GM19351 (cell line): ENCODE results near the gene TRMT10B.
"Not testable (repeated sequence)": the region's sequence is repeated elsewhere in the genome, so short reads cannot be mapped to it uniquely, and the experiment has no call there.

Experiments
- ATAC-seq: cut with Tn5 transposase; IDR thresholded peaks from one replicate; pipeline ENCODE4 v1.9.1; 2021; ENCODE audit warnings: mild to moderate bottlenecking, moderate library complexity; ENCODE audit not compliant: unreplicated experiment

Gene TRMT10B

GRCh38 chr9:37800631-37801286 is 47.2 kb downstream of the TRMT10B start, which contains the start of gene DCAF10:
Gene DCAF10, plus strand, starts transcription at chr9:37800797. Its CDS starts 70 bp downstream, at chr9:37800867.
- peak; percentile 77 for ATAC-seq

- peak; percentile 40 for ATAC-seq
These were observed 47.8 kb downstream of the TRMT10B start for GRCh38 chr9:37801287-37801850.

DNA sequence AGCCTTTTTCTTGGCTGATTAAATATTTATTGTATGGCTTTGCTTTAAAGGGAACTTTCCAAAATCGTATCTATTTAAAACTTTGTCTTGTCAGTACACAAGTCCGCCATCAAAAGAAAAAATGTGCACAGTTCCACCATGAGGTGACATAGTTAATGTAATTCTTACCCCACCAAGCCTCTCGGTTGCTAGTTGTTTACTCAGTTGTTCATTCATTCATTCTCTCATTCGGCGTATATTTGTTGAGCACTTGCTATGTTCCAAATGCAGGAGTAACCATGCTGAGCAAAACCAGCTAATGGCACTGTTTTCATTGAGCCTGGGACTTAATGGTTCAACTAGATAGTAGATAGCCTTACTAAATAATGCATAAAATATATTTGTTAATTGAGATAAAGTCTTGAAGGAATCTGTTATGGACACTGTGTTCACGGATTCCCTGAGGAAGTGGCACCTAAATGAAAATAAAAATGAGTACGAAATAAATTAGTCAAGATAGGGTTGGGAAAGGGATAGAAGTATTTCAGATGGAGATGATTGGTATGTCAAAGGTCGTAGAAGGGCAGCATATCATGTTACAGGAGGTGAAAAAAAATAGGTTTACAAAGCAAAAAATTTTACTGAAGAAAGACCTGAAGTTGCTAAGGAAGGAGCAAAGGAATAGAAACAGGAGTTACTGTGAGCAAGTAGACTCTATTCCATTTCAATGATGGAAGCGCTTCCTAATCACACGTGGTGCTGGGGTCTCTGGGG is 48.5 kb downstream of the TRMT10B start:
- no peak for ATAC-seq

- no peak for ATAC-seq
These were observed 52.7 kb downstream of the TRMT10B start for GRCh38 chr9:37806271-37806670.

GRCh38 chr9:37809676-37810075 is 56.1 kb downstream of the TRMT10B start:
- ATAC-seq = not testable (repeated sequence)

DNA sequence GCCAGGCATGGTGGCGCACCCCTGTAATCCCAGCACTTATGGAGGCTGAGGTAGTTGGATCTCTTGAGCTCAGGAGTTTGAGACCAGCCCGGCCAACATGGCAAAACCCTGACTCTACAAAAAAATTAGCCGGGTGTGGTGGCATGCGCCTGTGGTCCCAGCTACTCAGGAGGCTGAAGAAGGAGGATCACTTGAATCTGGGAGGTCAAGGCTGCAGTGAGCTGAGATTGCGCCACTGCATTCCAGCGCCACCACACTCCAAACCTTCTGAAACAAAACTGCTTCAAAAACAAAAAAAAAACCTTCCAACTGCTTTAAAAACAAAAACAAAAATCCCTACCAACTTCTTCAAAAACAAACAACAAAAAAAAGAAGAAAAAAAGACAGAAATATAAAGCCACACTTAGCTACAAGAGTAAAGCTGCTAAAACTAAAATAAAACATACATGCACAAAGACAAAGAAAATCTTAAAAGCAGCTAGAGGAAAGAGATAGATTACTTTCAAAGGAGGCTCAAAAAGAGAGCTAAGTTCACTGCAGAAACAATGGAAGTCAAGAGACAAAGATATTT is 58.4 kb downstream of the TRMT10B start:
- ATAC-seq = no peak

- ATAC-seq = no peak
These were observed 59.3 kb downstream of the TRMT10B start for GRCh38 chr9:37812773-37813379.

GRCh38 chr9:37818849-37819248 is 65.2 kb downstream of the TRMT10B start:
- no peak for ATAC-seq

DNA sequence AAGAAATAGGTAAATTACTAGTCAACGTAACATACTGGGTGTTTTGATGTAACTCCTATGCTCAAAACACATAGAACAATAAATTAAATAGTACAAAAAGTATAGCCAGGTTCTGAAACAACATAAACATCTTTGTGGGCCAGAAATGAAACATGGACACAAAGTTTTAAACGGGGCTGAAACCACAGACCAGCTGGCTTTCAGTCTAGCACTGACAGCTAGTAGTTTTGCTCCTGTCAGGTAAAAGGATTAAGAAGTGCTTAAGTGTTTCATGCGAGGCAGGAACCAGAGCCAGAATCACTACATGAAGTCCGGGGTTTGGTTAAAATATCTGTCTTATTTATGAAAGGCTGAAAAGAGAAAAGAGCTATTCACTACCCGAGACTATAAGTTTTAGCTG is 66.5 kb downstream of the TRMT10B start:
- ATAC-seq = peak; percentile 62

GRCh38 chr9:37825174-37825573 is 71.6 kb downstream of the TRMT10B start:
- ATAC-seq = not testable (repeated sequence)

DNA sequence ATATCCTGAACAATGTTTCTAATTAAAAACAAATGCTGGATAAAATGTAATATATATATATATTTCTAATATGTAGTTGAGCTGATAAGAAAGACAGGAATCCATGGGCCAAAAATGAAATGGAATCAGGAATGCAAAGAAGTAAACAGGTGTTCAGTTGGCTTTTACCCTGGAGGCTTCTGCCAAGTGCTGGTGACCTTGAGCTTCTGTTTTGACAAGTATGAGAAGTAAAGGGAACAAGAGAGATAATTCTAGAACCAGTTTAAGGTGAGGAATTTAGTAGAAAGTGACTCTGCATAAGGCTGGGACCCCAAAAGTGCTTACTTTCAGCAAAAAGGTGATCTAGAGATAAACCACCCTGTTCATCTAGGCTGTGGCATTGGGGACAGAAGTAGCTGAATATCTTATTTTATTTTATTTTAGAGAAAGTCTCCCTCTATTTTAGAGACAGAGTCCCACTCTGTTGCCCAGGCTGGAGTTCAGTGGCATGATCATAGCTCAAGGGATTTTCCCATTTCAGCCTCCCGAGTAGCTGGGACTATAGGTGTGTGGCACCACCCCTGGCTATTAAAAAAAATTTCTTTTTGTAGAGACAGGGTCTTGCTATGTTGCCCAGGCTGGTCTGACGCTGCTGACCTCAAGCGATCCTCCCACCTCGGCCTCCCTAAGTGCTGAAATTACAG is 74.0 kb downstream of the TRMT10B start:
- no peak for ATAC-seq
